Measurements from ENCODE around the gene GPR68. TPM values are rescaled to one million over a fixed set of nuclear protein-coding genes. Genes with fewer than 3 reads are reported as not detected.

Gene GPR68
- total and polyA plus RNA-seq, 2 donors (not counting 1 experiment from before 2014, with no cell fraction given) = 0.31 to 0.34 TPM

- Histone ChIP-seq H4K20me1 (ENCODE audit: control insufficient read depth, insufficient read depth, low read length, poor library complexity, severe bottlenecking) (no peaks in the 10 kb centered on the region), H3K27me3 (replicated peaks in 1 of 4; ENCODE audit: control extremely low read depth in 1 of 4, control insufficient read depth in 3 of 4, insufficient read depth in 4 of 4, low read length in 3 of 4) (no peaks in the 10 kb centered on the region), H3K4me1 (ENCODE audit: control insufficient read depth in 2 of 2, insufficient read depth in 2 of 2, low read length in 2 of 2) (peaks cover 51 to 60% of the 10 kb centered on the region in 2 donors), H3K79me2 (ENCODE audit: control insufficient read depth, insufficient read depth, low read length) (peaks cover 8% of the 10 kb centered on the region), H3K4me3 (ENCODE audit: control extremely low read depth in 1 of 5, extremely low read depth in 1 of 5, insufficient read depth in 1 of 5, low read depth in 2 of 5, low read length in 4 of 5) (no peak overlapping the region), H3K9me3 (ENCODE audit: control extremely low read depth in 1 of 3, control insufficient read depth in 2 of 3, insufficient read depth in 1 of 3, low read length in 2 of 3) (no peaks in the 10 kb centered on the region), H2AFZ (ENCODE audit: insufficient read depth, low read depth, low read length, poor library complexity, severe bottlenecking) (no peak overlapping the region), H3K4me2 (replicated peaks; ENCODE audit: low read depth, low read length, poor library complexity, severe bottlenecking) (peak overlapping the region; percentile 79), H3K27ac (ENCODE audit: low read length in 2 of 2) (no peak overlapping the region), H3K36me3 (replicated peaks in 1 of 2; ENCODE audit: control extremely low read depth in 1 of 2, control insufficient read depth in 1 of 2, extremely low read depth in 1 of 2, insufficient read depth in 2 of 2, low read length in 1 of 2) (no peaks in the 10 kb centered on the region), H3K9ac (ENCODE audit: low read length) (no peak overlapping the region)
- intact Hi-C loops (cut with micrococcal nuclease) = loop anchor here (10.0 kb wide), 1 partner anchor 230 kb away; no protein-coding TSS in a partner anchor
- peak overlapping the region; percentile 47 for H3K27ac Mint-ChIP-seq
- TF ChIP-seq EZH2 (IDR thresholded peaks at IDR 0.05; ENCODE audit: borderline replicate concordance, insufficient read depth, low read depth, low read length, poor library complexity, severe bottlenecking) = no peak
- TF ChIP-seq CTCF (IDR thresholded peaks at IDR 0.05) = no peak
- no peaks in the 10 kb centered on the region for H3K9me3 Mint-ChIP-seq (ENCODE audit: insufficient read depth)
- POLR2A ChIA-PET = interaction anchor here (0.7 to 2.6 kb wide), 3 partner anchors 7 to 184 kb away, joined by 3 to 8 read pairs (median 3); no protein-coding TSS in a partner anchor
- no peaks in the 10 kb centered on the region for H3K27me3 Mint-ChIP-seq
- CTCF ChIA-PET = interaction anchor here (0.9 to 6.1 kb wide), 6 partner anchors 15 to 66 kb away, joined by 3 to 42 read pairs (median 6); no protein-coding TSS in a partner anchor
- 80% methylated on average over 8 of the region's 9 CpGs for WGBS (ENCODE audit: insufficient coverage)
- DNase-seq (no peak), ATAC-seq (ENCODE audit: low read depth) (no peak)
- peaks cover 64% of the 10 kb centered on the region for H3K4me1 Mint-ChIP-seq
- no peak overlapping the region for H3K4me3 Mint-ChIP-seq
These were observed 525 bp upstream of the GPR68 start for GRCh38 chr14:91245029-91245428.

- Mint-ChIP-seq H3K9me3 (ENCODE audit: insufficient read depth) (no peaks in the 10 kb centered on the region), H3K27ac (peak overlapping the region; percentile 91), H3K27me3 (no peaks in the 10 kb centered on the region), H3K4me1 (peaks cover 62% of the 10 kb centered on the region), H3K4me3 (peak overlapping the region; percentile 75)
- Histone ChIP-seq H3K4me2 (replicated peaks; ENCODE audit: low read depth, low read length, poor library complexity, severe bottlenecking) (peak overlapping the region; percentile 79), H3K4me1 (ENCODE audit: control insufficient read depth in 2 of 2, insufficient read depth in 2 of 2, low read length in 2 of 2) (peaks cover 50 to 63% of the 10 kb centered on the region in 2 donors), H3K36me3 (replicated peaks in 1 of 2; ENCODE audit: control extremely low read depth in 1 of 2, control insufficient read depth in 1 of 2, extremely low read depth in 1 of 2, insufficient read depth in 2 of 2, low read length in 1 of 2) (no peaks in the 10 kb centered on the region), H3K9me3 (ENCODE audit: control extremely low read depth in 1 of 3, control insufficient read depth in 2 of 3, insufficient read depth in 1 of 3, low read length in 2 of 3) (no peaks in the 10 kb centered on the region), H2AFZ (ENCODE audit: insufficient read depth, low read depth, low read length, poor library complexity, severe bottlenecking) (no peak overlapping the region), H4K20me1 (ENCODE audit: control insufficient read depth, insufficient read depth, low read length, poor library complexity, severe bottlenecking) (no peaks in the 10 kb centered on the region), H3K27ac (ENCODE audit: low read length in 2 of 2) (peak overlapping the region; percentile 57 to 79), H3K4me3 (ENCODE audit: control extremely low read depth in 1 of 5, extremely low read depth in 1 of 5, insufficient read depth in 1 of 5, low read depth in 2 of 5, low read length in 4 of 5) (peak overlapping the region in 4 of 5 experiments; percentile 1 to 37 (median 14)), H3K27me3 (replicated peaks in 1 of 4; ENCODE audit: control extremely low read depth in 1 of 4, control insufficient read depth in 3 of 4, insufficient read depth in 4 of 4, low read length in 3 of 4) (no peaks in the 10 kb centered on the region), H3K9ac (ENCODE audit: low read length) (peak overlapping the region; percentile 47), H3K79me2 (ENCODE audit: control insufficient read depth, insufficient read depth, low read length) (peaks cover 8% of the 10 kb centered on the region)
- ATAC-seq (ENCODE audit: low read depth) = no peak
- TF ChIP-seq CTCF (IDR thresholded peaks at IDR 0.05) (no peak), EZH2 (IDR thresholded peaks at IDR 0.05; ENCODE audit: borderline replicate concordance, insufficient read depth, low read depth, low read length, poor library complexity, severe bottlenecking) (no peak)
- ChIA-PET CTCF (interaction anchor here (0.5 to 6.1 kb wide), 10 partner anchors 10 to 172 kb away, joined by 3 to 42 read pairs (median 4); no protein-coding TSS in a partner anchor), POLR2A (interaction anchor here (0.6 to 2.6 kb wide), 6 partner anchors 9 to 182 kb away, joined by 4 to 9 read pairs (median 5); partner anchors contain the start of gene RPS6KA5)
- intact Hi-C loops (cut with micrococcal nuclease) = loop anchor here (1.0 to 10.0 kb wide), 8 partner anchors 10 to 846 kb away; partner anchors contain the start of genes CALM1 and RPS6KA5
- 66% methylated on average over 6 of the region's 6 CpGs for WGBS (ENCODE audit: insufficient coverage)
- no peak for DNase-seq
These were observed 1.4 kb downstream of the GPR68 start for GRCh38 chr14:91243074-91243471.
